HG02610 (cell line): ENCODE results near the gene IL17RC.
A peak's percentile ranks its signal among the peaks of the same experiment; 100 is the strongest.

Experiments
- ATAC-seq: cut with Tn5 transposase; IDR thresholded peaks from one replicate; pipeline ENCODE4 v1.9.1; 2021; ENCODE audit warnings: mild to moderate bottlenecking, moderate library complexity; ENCODE audit not compliant: unreplicated experiment

The IL17RC gene

DNA sequence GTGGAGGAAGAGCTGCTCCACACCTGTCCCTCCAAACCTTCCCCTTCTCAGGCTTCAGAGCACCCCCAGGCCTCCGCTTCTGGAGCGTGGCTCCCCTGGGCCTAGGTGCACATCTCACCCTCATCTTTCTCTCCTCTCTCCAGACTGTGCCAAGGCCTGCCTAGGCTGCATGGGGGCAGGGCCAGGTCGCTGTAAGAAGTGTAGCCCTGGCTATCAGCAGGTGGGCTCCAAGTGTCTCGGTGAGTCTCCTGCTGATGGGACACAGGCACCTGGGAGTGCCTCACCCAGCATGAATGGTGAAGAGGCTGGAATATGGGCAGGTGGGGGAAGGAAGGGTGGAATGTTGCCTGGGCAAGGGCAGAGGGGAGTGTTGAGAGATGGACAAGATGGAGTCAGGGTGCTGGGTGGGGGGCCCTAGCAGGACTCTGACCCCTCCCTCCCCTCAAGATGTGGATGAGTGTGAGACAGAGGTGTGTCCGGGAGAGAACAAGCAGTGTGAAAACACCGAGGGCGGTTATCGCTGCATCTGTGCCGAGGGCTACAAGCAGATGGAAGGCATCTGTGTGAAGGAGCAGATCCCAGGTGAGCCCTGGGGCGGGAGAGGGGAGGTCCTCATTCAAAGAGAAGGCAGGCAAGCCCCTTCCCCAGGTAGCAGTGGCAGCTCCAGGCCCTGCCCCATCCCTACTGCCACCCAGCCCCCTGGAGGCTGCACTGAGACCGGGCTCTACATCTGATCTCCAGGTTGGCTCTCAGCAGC is 26.2 kb downstream of the IL17RC start:
- ATAC-seq: no peak

DNA sequence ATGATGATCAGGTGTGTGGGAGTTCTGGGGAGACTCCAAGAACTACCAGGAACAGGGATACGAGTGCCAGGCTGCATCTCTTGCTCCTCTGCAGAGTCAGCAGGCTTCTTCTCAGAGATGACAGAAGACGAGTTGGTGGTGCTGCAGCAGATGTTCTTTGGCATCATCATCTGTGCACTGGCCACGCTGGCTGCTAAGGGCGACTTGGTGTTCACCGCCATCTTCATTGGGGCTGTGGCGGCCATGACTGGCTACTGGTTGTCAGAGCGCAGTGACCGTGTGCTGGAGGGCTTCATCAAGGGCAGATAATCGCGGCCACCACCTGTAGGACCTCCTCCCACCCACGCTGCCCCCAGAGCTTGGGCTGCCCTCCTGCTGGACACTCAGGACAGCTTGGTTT is 27.4 kb downstream of the IL17RC start:
- no peak for ATAC-seq

DNA sequence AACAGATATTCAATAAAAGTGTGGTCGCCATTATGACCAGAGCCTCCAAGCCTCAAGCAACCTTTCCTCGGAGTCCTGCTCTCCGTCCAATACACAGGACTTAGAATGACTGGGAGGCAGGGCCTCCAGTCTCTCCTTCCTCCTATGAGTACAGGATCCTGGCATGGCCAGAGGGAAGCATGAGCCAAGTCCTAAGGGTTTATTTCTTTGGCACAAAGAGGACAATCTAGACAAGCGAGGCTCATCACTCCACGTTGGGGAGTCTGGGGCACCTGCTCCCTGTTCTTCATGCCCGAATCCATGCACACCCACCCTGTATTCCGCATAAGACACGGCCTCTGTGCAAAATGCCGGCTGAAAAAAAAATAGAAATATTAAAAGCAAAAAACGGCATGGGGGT is 28.5 kb downstream of the IL17RC start:
- no peak for ATAC-seq

GRCh38 chr3:9946112-9947024 is 29.5 kb downstream of the IL17RC start:
- ATAC-seq: no peak

DNA sequence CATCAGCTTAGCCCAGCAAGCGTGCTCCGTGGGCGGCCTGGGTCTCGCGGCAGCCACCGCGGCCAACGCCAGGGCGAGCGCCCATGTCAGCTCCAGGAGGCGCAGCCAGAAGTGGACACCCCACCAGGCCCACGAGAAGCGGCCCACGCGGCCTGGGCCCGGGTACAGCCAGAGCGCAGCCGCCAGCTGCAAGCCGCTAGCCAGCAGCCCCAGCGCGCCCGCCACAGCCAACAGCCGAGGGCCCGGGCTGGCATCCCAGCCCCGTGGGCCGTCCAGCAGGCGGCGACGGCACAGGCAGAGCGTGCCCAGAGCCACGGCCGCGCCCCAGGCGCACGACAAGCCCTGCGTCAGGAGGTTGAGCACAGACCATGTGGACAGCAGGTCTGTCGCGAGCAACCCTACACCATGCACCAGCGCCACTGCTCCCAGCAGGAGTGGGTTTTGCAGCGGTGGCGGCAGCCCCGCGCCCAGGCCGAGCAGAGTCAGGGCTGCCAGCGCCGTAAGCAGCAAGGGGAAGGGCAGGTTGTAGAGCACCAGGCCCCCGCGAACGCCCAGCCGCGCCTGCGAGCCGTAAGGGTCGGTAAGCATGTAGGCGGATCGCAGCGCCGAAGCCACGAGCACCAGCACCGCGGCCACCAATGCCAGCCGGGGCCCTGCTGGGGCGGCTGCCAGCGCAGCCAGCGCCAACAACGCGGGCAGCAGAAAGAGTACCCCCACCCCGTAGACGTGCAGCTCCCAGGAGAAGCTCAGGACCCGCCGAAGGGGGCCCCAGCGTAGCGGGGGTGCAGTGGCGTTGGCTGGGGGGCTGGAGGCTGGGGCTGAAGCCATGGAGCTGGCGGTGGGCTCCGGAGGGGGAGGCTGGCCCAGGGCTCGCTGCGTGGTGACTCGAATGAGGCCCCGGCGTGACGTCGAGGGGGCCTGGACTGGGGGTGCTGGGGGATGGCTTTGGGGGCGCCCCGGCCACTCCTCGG is 30.4 kb downstream of the IL17RC start:
- ATAC-seq: no peak

DNA sequence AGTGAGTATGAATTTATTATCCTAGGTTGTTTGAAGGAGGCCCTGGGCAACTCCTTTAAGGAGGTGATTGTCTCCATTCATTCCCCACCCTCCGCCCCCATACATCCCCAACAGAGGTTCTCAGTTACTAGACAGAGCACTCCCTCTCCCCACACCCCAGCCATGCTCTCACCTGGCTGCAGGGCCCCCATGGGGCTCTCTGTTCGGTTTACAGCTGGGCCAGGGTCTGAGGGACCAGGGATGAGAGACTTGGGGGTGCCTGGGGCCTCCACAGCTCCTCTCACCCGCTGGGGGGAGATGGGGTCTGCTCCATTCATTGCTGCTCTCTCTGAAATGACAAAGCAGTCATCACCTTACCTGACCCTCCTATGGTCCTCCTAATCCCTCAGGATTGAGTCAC is 31.7 kb downstream of the IL17RC start:
- ATAC-seq: no peak

- no peak for ATAC-seq
Measured at GRCh38 chr3:9949115-9949514, 32.2 kb downstream of the IL17RC start.

GRCh38 chr3:9949626-9950025 is 32.7 kb downstream of the IL17RC start:
- ATAC-seq: no peak

- peak; percentile 57 for ATAC-seq
Measured at GRCh38 chr3:9951126-9951525, 34.2 kb downstream of the IL17RC start.

- ATAC-seq: peak; percentile 13
Measured at GRCh38 chr3:9951598-9951961, 34.7 kb downstream of the IL17RC start.

DNA sequence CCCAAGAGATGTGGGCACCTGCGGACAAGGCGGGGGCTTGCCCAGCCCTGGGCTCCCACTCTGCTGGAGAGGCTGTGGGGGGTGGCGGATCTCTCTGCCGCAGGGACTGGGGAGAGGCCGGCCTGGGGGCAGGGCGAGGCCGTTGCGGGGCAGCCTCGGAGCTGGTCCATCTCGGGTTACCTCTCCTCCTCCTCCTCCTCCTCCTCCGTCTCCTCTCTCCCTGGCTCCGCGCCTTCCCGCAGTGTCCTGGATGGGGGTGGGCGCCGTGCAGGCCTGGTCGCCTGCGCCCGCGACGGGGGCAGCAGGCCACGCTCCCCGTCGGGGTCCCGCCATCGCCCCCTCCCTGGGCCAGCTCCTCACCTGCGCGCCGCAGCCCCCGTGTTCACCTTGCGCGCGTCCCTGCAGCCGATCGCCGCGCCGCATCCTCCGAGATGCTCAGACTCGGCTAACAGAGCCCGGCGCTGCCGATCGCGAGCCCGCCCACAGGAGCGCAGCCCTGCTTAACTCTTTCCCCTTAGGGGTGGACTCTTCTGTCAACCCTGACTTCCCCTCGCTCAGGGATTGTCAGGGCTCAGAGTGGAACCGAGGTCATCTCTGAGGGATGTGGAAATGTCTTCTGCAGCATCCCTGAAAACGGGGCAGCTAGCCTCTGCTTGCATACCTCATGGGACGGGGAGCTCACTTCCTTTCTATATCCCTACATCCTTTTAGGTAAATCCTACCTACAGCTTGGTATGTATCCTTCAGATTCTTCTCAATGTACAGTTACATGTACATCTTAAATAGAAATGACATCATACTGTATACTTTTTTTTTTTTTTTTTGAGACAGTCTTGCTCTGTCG is 35.3 kb downstream of the IL17RC start, which contains the start of gene PRRT3:
Gene PRRT3, minus strand, starts transcription at position 447 of the 844 bp plus-strand sequence. CDS start 2,293 bp downstream, outside the sequence.
- peak; percentile 66 for ATAC-seq

DNA sequence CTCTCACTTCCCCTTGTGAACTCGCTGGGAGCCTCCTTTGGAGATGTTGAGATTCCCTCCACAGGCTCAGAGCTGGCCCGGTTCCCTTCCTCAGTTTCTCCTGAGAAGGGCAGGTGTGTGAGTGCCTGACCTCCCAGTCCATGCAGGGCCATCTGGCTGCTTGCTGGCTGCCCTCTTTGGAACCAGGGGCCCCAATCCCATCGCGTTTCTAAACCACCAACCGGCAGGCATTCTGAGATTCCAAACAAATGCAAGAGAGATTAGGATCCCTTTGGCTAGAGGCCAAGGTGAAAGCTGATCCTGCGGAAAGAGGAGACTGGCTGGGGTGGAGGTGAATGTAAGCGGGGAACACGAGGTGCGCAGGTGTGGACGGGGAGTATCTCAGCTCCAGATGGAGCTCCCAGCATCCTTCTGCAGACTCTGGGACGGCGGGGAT is 38.2 kb downstream of the IL17RC start:
- ATAC-seq: no peak

GRCh38 chr3:9955611-9956352 is 38.9 kb downstream of the IL17RC start:
- ATAC-seq: no peak

GRCh38 chr3:9957214-9957613 is 40.3 kb downstream of the IL17RC start:
- ATAC-seq: no peak

DNA sequence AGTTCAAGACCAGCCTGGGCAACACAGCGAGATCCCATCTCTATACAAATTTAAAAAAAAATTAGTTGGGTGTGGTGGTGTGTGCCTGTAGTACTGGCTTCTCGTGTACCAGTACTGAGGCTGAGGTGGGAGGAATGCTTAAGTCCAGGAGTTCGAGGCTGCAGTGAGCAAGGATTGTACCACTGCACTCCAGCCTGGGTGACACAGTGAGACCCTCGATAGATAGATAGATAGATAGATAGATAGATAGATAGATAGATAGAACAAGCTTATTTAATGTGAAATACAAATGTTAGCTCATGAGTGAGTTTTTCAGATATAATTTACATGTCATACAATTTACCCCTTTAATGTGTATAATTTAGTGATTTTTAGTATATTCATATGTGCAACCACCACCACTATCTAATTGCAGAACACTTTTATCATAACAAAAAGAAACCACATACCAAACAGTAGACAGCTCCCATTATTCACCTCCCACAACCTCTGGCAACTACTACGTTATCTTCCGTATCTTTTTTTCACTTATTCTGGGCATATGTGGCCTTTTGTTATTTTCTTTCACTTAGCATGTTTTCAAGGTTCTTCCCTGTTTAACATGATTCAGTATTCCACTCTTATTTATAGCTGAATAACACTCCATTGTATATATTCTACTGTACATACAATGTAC is 48.4 kb downstream of the IL17RC start:
- ATAC-seq: no peak

DNA sequence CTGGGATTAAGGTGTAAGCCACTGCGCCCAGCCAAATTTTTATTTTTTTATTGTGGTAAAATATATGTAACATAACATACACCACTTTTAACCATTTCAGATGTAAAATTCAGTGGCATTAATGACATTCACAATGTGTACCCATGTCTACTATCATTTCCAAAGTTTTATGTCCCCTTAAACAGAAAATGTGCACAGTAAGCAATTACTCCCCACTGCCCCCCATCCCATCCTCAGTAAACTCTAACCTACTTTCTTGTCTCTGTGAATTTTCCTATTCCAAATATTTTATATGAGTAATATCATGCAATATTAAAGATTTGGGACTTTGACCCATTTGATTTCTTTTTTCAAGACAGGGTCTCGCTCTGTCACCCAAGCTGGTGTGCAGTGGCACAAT is 49.9 kb downstream of the IL17RC start:
- ATAC-seq: no peak

- ATAC-seq: no peak
Measured at GRCh38 chr3:9969632-9970019, 52.7 kb downstream of the IL17RC start.

DNA sequence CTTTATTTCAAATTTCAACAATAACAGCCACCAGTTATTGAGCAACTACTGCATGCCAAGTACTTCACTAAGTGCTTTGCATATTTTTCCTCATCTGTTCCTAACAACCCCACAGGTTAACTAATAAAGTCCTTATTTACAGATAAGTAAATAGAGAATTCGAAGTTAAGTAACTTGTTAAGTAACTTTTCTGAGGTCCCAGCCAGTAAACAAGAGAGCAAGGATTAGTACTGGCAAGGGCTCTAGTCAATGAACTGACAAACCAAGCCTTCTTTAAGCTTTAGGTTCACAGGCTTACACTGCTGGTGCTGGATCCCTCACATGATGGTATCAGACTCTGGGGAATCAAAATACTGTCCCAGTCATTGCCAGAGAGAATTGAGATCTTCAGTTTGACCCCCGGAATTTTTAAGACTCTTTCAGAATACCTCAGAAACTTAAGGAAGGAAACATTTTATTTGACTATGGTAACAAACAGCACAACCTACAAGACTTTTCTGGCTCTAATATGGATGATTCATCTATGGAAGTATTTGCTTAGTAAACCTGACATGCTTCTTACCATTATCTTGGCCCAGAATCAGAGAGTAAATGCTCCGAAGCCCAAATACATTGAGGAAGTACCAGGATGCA is 53.2 kb downstream of the IL17RC start:
- no peak for ATAC-seq
